DOHH2 (cell line): ENCODE results near the gene OAS2.
A peak's percentile ranks its signal among the peaks of the same experiment; 100 is the strongest.

Experiments
- H3F3A ChIP-seq: fragments of 200-600 bp; sonication (generic), shearing (Covaris generic); 2 replicates; pipeline ENCODE4 v1.6.0; 2016; ENCODE audit warnings: antibody characterized with exemption, mild to moderate bottlenecking; ENCODE audit not compliant: control insufficient read depth, insufficient read depth
- H3K27ac ChIP-seq: fragments of 200-600 bp; sonication (generic); 2 replicates; pipeline ENCODE4 v1.5.1; 2014; ENCODE audit warnings: low read depth, mild to moderate bottlenecking, low read length, moderate library complexity
- H3K27me3 ChIP-seq: fragments of 200-600 bp; sonication (generic); 2 replicates; pipeline ENCODE4 v1.6.1; 2014; ENCODE audit warnings: mild to moderate bottlenecking, low read length, mixed read lengths; ENCODE audit not compliant: control insufficient read depth
- H3K36me3 ChIP-seq: fragments of 200-600 bp; sonication (generic); 2 replicates; pipeline ENCODE4 v1.6.1; 2014; ENCODE audit warnings: mild to moderate bottlenecking, low read length, moderate library complexity, mixed read lengths; ENCODE audit not compliant: control insufficient read depth
- H3K4me1 ChIP-seq: fragments of 200-600 bp; sonication (generic); 2 replicates; pipeline ENCODE4 v1.6.1; 2014; ENCODE audit warnings: mild to moderate bottlenecking, low read length, mixed read lengths; ENCODE audit not compliant: control insufficient read depth
- H3K4me2 ChIP-seq: fragments of 200-600 bp; sonication (generic); 2 replicates; pipeline ENCODE4 v1.6.0; 2014; ENCODE audit warnings: mild to moderate bottlenecking, low read length, moderate library complexity
- H3K4me3 ChIP-seq: fragments of 200-600 bp; sonication (generic); 2 replicates; pipeline ENCODE4 v1.5.1; 2014; ENCODE audit warnings: mild to moderate bottlenecking, low read length, mixed read lengths
- H3K79me2 ChIP-seq: fragments of 200-600 bp; sonication (generic); 2 replicates; pipeline ENCODE4 v1.6.1; 2014; ENCODE audit warnings: mild to moderate bottlenecking, low read length, mixed read lengths; ENCODE audit not compliant: control insufficient read depth
- H3K9me2 ChIP-seq: fragments of 200-600 bp; sonication (generic); replicated peaks from 2 replicates; pipeline ENCODE4 v1.6.1; 2014; ENCODE audit warnings: mild to moderate bottlenecking, low read length, mixed read lengths; ENCODE audit not compliant: control insufficient read depth
- H3K9me3 ChIP-seq: fragments of 200-600 bp; sonication (generic); 2 replicates; pipeline ENCODE4 v1.6.1; 2014; ENCODE audit warnings: antibody characterized with exemption, low read length, mixed read lengths; ENCODE audit not compliant: control insufficient read depth, insufficient read depth
- H4K20me1 ChIP-seq: fragments of 200-600 bp; sonication (generic); 2 replicates; pipeline ENCODE4 v1.6.0; 2014; ENCODE audit warnings: low read depth, mild to moderate bottlenecking, antibody characterized with exemption, low read length, moderate library complexity; ENCODE audit not compliant: control insufficient read depth, insufficient read depth
- CTCF ChIP-seq: fragments of 200-600 bp; sonication (generic); IDR thresholded peaks from one replicate; pipeline ENCODE4 v1.5.1; 2014; ENCODE audit warnings: antibody characterized with exemption, mild to moderate bottlenecking, low read depth, low read length; ENCODE audit not compliant: poor library complexity, severe bottlenecking
- EZH2phosphoT487 ChIP-seq: fragments of 200-600 bp; sonication (generic); IDR thresholded peaks from 2 replicates; pipeline ENCODE4 v1.6.1; 2017; ENCODE audit warnings: borderline replicate concordance, mild to moderate bottlenecking, antibody characterized with exemption, low read length, moderate library complexity, mixed read lengths

The OAS2 gene

GRCh38 chr12:112977641-112978040 is 678 bp upstream of the OAS2 start:
- peak overlapping the region; percentile 50 for H3K27ac ChIP-seq
- no peaks in the 10 kb centered on the region for H3K27me3 ChIP-seq
- H3K4me2 ChIP-seq: peak overlapping the region; percentile 88
- peak overlapping the region; percentile 78 for H3K4me3 ChIP-seq
- H3K4me1 ChIP-seq: peaks cover 48% of the 10 kb centered on the region
- peaks cover 9% of the 10 kb centered on the region for H3K79me2 ChIP-seq
- TF ChIP-seq CTCF: no peak
- no peak for TF ChIP-seq EZH2phosphoT487
- H3K9me3 ChIP-seq: peaks cover 8% of the 10 kb centered on the region; the same call in 1 of the 2 replicates
- no peaks in the 10 kb centered on the region for H3K36me3 ChIP-seq
- no peaks in the 10 kb centered on the region for H3K9me2 ChIP-seq
- H3F3A ChIP-seq: peaks cover 5% of the 10 kb centered on the region; the same call in 1 of the 2 replicates
- H4K20me1 ChIP-seq: no peaks in the 10 kb centered on the region

- peak overlapping the region; percentile 50 for H3K27ac ChIP-seq
- peak overlapping the region; percentile 78 for H3K4me3 ChIP-seq
- H3K4me2 ChIP-seq: peak overlapping the region; percentile 88
- TF ChIP-seq EZH2phosphoT487 (no peak), CTCF (no peak)
- H3F3A ChIP-seq: no peaks in the 10 kb centered on the region
- H4K20me1 ChIP-seq: no peaks in the 10 kb centered on the region
- H3K36me3 ChIP-seq: no peaks in the 10 kb centered on the region
- H3K4me1 ChIP-seq: peaks cover 39% of the 10 kb centered on the region
- H3K27me3 ChIP-seq: no peaks in the 10 kb centered on the region
- peaks cover 8% of the 10 kb centered on the region; the same call in 1 of the 2 replicates for H3K9me3 ChIP-seq
- peaks cover 9% of the 10 kb centered on the region for H3K79me2 ChIP-seq
- H3K9me2 ChIP-seq: no peaks in the 10 kb centered on the region
These were observed 842 bp downstream of the OAS2 start for GRCh38 chr12:112979041-112979680.

GRCh38 chr12:112980491-112981158 is 2.3 kb downstream of the OAS2 start:
- H3K27me3 ChIP-seq: no peaks in the 10 kb centered on the region
- peak overlapping the region; percentile 88 for H3K4me2 ChIP-seq
- H3F3A ChIP-seq: no peaks in the 10 kb centered on the region
- TF ChIP-seq EZH2phosphoT487 (no peak), CTCF (no peak)
- H3K4me1 ChIP-seq: peaks cover 38% of the 10 kb centered on the region
- H3K79me2 ChIP-seq: peaks cover 9% of the 10 kb centered on the region
- H4K20me1 ChIP-seq: no peaks in the 10 kb centered on the region
- peak overlapping the region; percentile 41 for H3K4me3 ChIP-seq
- H3K9me3 ChIP-seq: peaks cover 21% of the 10 kb centered on the region; the same call in 1 of the 2 replicates
- H3K36me3 ChIP-seq: peaks cover 3% of the 10 kb centered on the region; the same call in 1 of the 2 replicates
- no peak overlapping the region for H3K27ac ChIP-seq
- H3K9me2 ChIP-seq: no peaks in the 10 kb centered on the region
